GM12873 (cell line): ENCODE measurements around the gene RBCK1.

Experiments used
- CTCF ChIP-seq: IDR thresholded peaks from 2 replicates; pipeline ENCODE4 v1.5.1; 2012; ENCODE audit warnings: low read depth, mild to moderate bottlenecking, moderate library complexity, low read length, control low read depth; ENCODE audit not compliant: insufficient read depth; ENCODE audit errors: missing control alignments

Gene RBCK1

GRCh38 chr20:381581-382290 lies 26.4 kb upstream of the RBCK1 start:
- peak; percentile 9 for TF ChIP-seq CTCF

GRCh38 chr20:382291-383115 lies 25.6 kb upstream of the RBCK1 start:
- no peak for TF ChIP-seq CTCF

GRCh38 chr20:383889-384288 lies 24.2 kb upstream of the RBCK1 start:
- TF ChIP-seq CTCF: no peak

GRCh38 chr20:384723-385122 lies 23.4 kb upstream of the RBCK1 start:
- no peak for TF ChIP-seq CTCF

- TF ChIP-seq CTCF: no peak
Measured at GRCh38 chr20:385448-385847, 22.7 kb upstream of the RBCK1 start.

- TF ChIP-seq CTCF: no peak
Measured at GRCh38 chr20:387520-387919, 20.6 kb upstream of the RBCK1 start.

- no peak for TF ChIP-seq CTCF
Measured at GRCh38 chr20:388034-388994, 19.8 kb upstream of the RBCK1 start.
